ENCODE measurements around the gene BCL2L11. TPM values are rescaled to one million over a fixed set of nuclear protein-coding genes. Genes with fewer than 3 reads are reported as not detected.

The BCL2L11 gene
- polyA plus RNA-seq, 3 donors = 17.0 to 19.6 (median 17.8) TPM

DNA sequence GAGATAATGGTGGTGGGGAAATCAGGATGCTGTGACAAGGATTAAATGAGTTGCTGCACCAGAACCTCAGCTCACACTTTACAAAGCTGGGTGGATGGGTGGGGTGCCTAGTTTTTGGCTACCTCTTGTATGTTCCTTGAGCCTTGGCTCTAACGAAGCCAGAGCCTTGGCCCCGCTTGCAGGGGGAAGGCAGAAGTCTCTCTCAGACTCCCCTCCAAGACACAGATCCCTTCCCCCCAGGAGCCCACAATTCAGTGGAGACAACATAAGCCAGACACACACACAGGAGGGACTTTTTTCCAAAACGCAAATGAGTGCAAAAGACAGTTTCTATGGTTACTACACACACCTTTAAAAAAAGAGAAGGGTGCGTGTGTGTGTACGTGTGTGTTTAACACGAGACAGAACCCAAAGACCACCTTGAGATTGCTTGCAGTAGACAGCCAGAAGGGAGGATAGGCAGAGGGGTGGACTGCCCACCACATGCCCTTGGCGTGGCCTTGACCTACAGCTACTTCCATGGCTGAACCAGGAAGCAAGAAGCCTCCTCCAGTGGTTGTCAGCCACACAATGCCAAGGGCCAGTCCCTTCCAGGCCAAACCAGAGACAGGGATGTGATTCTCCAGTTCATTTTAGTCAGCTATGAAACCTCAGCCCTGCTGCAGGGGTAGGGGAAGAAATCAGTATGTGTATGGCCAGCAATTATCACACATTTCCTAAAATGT, 70.3 kb downstream of the BCL2L11 start:
- no peak for DNase-seq

DNA sequence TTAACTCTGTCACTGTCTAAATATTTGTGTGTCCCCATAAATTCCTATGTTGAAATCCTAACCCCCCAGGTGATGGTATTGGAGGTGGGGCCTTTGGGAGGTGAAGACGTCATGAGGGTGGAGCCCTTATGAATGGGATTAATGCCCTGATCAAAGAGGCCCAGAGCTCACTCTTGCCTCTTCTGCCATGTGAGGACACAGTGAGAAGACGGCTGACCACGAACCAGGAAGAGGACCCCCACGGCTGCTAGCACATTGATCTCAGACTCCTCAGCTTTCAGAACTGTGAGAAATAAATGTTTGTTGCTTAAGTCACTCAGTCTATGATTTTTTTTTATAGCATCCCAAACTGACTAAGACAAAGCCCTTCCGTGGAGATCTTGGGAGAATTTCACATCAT, 71.2 kb downstream of the BCL2L11 start:
- DNase-seq = no peak

DNA sequence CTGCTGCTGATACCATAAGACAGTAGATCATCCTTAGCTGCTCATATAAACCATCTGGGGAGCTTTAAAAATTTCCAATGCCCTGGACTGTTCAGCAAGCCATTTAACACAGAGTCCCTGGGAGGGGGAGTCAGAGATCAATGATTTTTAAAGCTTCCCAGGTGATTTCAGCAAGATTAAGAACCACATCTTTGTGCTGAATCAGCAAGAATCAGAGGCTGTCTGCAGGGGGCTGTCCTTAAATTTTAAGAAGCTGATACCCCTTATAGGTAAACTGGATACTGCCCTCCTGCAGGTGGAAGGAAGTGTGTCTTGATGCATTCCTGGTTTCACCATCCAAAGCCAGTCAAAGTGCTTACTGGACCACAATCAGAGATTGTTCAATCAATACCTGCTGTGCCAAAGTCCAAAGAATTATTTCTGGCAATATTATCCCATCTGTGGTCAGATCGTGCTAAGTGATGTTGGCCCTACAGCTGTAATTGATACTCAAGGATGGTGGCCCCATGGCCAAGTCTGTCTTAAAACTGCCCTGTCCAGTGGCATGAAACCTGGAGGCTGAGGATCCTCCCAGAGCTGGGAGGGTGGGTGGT, 72.2 kb downstream of the BCL2L11 start:
- no peak for DNase-seq

DNA sequence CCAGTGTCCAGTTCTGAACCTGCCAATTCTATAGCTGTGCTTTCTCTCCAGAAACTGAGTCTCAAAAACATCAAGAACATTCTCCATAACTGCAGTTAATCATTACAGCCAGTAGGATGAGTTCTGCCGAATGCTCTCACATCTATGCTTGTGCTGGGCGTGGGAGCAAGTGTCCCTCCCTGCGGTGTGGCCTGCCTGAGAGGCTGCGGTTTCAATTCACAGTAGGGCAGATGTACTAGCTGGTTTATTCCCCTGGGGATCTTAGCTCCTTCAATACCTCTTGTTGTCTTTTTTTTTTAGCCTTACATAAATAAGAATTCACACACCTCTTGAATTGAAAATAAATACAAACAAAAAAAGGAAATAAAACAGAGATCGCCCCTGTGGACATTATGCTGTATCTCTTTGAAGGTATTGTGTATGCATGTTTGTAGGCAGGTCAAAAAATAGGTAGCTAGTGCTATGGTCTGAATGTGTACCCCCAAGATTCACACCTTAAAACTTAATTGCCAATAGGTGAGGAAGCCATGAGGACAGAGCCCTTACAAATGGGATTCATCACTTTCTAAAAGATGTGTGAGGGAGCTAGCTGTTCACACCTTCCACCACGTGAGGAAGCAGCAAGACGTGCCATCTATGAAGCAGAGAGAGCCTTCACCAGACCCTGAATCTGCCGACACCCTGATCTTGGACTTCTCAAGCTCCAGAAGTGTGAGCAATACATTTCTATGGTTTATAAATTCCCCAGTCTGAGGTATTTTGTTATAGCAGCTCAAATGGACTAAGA, 74.3 kb downstream of the BCL2L11 start:
- no peak for DNase-seq

DNA sequence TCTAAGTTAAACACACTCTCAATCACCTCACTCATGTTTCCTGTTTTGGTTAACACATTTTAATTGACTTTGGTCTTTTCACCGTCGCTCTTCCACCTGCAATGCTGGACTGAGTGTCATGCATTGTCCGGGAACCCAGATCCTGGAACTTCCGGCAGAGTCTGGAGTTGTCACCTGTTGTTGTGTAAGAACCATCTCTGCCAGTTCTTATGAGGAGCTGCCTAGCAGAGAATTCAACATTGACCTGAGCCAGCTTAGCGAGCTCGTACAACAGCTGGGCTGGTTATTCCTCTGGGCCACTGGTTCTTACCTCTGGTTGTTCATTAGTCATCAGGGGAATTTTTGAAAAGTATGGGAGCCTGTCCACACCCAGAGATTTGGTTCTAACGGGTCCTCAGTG, 75.7 kb downstream of the BCL2L11 start:
- DNase-seq = no peak

DNA sequence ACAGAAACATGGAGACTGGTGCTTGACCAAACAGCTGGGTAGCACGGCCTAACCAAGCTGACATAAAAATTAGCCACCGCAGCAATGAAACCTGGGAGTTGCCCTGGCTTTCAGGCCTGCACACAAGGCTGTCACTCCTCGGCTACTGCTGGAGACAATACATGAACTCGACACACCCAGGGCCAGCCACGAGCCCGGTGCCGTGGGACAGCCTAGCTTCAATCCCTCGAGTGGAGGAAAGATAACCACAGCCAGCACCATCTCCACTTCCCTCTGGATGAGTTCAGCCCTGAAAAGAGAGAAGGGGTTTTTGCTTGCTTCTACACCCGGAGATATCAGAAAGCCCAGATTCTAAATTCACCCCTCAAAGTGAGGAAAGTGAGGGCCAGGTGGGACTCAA, 78.0 kb downstream of the BCL2L11 start:
- no peak for DNase-seq

DNA sequence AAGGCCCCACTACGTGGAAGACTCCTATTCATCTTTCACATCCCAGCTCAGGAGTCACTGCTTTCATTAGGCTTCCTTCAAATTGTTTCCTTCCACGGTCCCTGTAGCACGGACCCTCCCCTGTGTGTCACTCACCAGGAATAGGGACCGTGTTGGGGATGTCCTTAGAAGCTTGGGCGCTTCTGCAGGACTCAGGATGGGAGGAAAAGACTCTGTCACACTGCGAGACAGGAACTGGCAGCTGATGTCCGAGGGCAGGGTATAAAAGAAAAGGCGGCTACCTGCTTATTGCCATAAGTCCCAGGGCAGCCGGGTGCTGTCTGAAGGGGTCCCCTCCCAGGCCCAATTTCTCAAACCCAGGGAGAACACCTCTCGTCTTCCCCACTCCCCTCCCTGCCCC, 79.1 kb downstream of the BCL2L11 start:
- DNase-seq = no peak

DNA sequence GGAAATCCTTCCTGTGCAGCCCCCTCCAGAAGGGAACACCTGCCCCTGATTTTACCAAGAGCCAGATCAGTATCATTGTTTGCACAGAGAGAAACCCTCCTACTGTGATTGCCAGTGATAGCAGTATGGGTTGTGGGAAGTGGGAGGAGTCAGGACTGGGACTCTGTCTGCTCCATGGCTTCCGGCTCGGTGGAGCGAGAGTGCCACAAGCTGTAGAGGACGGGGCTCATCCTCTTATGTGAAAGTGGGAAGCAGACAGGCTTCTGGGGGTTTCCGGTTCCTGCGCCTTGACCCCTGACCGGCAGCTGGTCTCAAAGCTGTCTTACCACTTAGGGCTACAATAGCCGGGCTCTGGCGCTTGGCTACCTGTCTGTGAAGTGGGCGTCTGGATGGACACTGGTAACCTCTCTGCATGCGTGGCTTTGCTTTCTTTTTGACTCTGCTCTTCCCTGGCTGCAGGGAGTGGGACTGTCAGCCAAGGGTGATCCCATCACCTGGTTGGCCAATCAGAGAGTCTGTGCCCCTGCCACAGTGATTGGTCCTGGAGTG, 79.7 kb downstream of the BCL2L11 start:
- no peak for DNase-seq

DNA sequence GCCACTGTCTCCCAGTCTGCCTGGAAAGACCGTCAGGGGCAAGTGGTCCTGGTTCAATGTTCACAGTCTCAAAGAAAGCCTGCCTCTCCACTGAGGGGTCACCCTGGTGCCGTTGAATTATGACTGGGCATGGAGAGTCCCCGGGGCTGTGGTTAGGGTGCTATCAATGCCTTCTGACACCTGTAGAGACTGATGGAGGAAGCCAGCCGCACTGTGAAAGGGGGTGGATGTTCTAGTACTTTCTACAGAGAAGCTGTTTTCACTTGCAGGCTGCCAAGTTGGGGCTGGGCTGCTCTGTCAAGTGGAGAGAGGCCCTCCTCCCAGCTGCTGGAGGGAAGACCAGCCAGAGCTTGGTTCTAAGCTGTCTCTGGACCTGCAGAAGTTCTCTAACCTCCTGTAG, 80.5 kb downstream of the BCL2L11 start:
- no peak for DNase-seq

DNA sequence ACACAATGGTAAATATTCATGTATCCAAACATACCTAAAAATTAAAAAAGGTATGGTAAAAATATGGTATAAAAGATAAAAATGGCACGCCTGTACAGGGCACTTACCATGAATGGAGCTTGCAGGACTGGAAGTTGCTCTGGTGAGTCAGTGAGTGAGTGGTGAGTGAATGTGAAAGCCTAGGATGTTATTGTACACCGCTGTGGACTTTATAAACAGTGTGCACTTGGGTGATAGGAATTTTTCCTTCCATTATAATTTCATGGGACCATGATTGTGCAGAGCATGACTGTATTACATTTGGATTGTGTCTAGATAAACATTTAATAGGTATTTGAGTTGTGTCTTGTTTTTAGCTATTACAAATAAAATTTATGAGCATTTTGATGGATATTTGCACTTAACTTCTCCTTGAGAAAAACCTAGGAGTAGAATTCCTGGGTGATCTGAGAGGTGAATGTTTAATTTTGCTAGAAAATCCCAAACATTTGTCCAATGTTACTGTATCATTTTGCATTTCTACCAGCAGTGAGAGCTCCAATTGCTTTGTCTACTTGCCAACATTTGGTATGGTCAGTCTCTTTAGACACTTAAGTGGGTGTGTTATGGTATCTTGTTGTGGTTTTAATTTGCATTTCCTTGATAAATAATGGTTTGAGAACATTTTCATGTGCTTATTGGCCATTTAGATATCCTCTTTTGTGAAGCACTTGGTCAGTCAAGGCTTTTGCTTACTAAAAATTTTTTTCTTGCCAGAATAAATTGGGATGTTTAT, 81.7 kb downstream of the BCL2L11 start:
- no peak for DNase-seq

DNA sequence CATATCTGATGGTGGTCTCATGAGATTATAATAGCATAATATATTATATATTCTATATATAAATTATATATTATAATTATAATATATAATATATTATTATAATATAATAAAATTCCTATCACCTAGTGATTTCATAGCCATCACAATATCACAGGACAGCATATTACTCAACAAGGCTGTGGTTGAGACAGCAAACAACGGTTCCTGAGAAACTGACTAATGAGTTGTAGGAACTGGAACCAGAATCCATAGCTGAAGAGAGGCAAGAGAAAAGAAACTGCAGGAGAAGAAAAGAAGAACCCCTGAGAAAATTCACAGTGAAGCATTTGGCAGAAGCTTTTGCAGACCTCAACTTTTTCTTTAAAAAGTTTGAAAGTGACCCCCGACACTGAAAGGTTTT, 84.0 kb downstream of the BCL2L11 start:
- DNase-seq = no peak

DNA sequence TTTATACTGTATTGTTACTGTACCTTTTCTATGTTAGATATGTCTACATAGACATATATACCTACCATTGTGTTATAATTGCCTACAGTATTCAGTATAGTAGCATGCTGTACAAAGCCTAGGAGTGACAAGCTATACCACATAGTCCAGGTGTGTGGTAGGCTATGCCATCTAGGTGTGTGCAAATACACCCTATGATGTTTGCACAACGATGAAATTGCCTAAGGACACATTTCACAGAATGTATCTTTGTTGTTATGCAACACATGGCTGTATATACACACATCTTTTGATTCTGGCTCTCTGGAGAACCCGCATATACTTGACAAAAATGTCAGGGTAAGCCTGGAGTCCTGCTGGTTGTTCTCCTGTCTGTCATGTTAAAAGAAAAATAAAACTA, 85.1 kb downstream of the BCL2L11 start:
- DNase-seq = no peak

DNA sequence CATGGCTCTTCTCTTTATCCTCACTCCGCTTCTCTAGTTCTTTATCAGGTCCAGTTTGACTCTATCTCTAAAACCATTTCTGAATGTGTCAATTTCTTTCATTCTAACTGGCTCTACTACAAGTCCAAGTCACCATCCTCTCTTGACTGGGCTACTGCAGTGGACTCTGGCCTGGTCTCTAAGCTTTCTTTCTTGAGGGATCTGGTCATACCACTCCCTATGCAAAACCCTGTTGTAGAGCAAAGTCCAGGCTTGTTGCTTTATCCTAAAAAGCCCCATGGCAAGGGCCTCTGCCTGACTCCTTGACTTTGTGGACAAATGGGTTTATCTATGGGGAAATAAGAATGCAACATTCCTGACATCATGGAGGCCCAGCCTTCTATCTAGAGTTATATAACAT, 87.1 kb downstream of the BCL2L11 start:
- no peak for DNase-seq

DNA sequence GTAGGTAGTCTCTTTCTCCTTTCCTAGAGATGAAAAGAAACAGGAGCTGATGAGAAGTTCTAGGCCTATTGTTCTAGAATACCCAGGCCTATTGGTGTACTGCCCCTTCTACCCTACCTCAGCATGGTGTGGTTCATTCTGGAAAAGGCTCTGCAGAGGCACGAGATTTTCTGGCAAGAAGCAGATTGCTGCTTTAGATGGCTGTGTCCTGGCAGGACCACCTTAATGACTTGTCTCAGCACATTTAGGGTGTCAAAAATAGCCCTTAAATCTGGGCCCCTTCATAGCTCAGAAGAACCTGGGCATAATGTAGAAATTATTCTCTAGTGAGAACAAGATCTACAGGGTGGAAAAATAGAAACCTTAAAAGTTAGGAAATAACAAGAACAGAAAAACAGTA, 87.9 kb downstream of the BCL2L11 start:
- no peak for DNase-seq

DNA sequence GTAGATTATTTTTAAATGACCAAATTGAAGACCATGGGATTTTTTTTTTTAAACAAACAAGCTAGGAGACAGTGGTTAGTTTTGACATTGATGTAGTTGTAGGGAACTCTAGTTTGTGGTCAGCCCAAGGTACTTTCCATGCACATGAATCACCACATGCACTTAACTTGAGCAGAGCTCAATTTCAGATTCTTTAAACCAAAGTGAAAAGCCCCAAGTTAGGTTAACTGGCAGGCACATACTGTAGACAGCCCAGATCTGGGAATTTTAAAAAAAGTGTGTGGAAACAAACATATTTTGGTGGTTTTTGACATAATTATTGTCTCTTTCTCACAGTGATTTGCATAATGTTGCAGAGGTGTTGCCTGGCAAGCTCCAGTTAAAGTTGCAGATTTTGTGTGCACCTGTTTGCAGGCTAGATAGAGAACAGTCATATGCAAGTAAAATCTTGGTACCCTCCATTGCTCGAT, 88.4 kb downstream of the BCL2L11 start:
- no peak for DNase-seq

DNA sequence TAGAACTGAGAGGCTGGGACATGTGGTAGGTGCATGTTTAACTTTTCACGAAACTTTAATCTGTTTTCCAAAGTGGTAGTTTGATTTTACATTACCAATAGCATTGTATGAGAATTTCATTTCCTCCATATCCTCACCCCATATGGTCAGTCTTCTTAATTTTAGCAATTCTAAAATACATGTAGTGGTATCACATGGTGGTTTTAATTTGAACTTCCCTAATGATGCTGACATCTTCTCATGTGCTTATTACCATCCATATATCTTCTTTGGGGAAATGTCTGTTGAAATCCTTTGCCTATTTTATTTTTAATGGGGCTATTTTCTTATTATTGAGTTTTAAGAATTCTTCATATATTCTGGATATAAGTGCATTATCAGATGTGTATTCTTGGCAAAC, 89.3 kb downstream of the BCL2L11 start:
- no peak for DNase-seq

DNA sequence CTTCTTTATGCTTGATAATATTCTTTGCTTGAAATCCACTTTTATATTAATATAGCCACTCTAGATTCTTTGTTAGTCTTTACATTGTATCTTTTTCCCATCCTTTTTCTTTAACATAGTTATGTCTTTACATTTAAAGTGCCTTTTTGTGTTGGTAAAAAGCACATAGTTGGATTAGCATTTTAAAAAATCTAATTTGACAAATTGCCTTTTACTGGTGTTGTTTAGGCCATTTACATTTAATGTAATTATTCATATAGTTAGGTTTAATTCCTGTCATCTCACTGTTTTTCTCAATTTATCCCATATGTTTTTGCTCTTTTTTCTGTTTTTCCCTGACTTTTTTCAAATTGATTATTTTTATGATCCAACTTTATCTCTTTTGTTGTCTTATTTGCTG, 93.2 kb downstream of the BCL2L11 start:
- DNase-seq = no peak

DNA sequence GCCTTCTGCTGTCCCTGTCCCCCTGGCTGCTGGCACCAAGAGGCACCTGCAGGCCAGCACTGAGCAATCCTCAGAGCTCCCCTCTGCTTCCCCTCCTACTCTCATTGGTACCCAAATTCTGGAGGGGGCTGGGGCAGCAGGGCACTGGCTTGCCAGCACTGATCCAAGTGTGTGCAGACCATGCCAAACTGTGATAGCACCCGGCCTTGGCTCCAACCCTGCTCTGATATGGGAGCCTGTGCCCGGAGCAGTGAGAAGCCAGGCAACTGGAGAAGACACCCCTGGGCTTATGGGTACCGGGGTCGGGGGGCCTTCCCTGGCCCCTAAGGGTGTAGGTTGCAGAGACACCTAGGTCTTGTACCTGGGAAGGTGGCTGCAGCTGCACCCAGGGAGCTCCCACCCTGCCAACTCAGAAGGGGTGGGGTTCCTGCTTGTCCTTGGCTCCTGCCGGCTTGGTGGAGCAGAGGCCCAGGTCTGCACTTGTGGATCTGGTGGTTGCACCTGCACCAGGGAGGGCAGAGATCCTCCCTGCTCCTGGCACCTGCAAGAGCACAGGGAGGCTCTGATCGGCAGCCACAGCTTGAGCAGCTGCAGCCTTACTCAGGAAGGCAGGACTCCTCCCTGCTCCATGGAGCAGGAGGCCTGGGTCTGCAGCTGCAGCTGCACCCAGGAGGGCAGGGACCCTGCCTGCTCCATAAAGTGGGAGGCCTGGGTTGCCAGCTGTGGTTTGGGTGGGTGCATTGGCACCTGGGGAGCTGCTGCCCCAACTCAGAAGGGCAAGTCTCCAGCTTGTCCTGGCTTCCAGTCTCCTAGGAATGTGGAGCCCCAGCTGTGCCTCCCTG, 96.3 kb downstream of the BCL2L11 start:
- no peak for DNase-seq

All from renal pelvis (tissue), 4 donors.